GM19351 (cell line): ENCODE results near the gene USH2A.

Experiments
- ATAC-seq: cut with Tn5 transposase; IDR thresholded peaks from one replicate; pipeline ENCODE4 v1.9.1; 2021; ENCODE audit warnings: mild to moderate bottlenecking, moderate library complexity; ENCODE audit not compliant: unreplicated experiment

USH2A gene

DNA sequence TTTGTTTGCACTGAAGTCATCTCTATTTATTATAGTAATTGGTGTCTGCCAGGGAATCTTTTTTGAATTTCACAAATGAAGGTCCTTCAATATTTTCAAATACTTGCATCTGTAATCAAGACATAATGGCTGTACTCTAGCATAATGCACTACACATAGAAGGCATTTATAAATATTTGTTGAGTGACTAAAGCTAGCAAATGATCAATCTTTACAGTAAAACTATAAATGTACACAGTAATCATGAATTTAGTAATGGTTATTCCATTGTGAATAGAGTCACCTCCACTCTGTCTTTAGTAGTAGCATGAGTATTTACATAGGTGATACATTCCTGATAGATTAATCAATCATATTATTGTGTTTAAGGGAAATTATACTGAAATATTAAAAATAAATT lies 119.6 kb downstream of the USH2A start:
- ATAC-seq: no peak

DNA sequence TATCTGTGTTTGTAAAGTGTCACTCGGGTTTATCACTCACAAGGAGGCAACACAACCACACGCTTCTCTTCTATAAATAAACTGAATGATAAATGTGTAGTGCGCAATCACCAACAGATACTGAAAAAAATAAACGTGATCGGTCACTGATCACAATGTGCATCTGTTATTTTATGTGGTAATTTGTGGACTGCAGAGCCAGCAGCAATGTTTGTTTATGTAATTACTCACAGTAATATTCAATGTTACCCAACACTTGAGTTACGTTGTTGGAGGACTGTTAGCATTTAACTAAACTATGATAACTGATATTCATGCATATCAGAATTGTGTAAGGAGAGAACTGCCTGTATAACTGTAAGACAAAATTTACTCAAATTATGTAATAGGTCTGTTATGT lies 129.6 kb downstream of the USH2A start:
- no peak for ATAC-seq

DNA sequence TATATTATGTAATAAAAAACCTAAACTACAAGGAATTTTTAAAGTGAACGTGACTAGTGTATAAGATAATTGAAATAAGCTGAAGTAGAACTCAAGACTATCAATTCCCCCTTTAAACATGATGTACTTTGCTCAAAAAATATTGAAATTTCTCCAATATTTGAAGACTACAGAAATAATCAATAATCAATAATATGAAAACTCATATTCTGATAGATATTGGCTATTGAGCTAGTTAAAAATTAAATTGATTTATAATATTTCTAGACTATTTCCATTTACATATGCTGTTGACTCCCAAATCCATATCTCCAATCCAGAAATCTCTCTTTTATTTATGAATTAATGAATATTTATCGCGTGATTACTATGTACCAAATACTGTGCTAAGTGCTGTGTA lies 133.2 kb downstream of the USH2A start:
- ATAC-seq: no peak

DNA sequence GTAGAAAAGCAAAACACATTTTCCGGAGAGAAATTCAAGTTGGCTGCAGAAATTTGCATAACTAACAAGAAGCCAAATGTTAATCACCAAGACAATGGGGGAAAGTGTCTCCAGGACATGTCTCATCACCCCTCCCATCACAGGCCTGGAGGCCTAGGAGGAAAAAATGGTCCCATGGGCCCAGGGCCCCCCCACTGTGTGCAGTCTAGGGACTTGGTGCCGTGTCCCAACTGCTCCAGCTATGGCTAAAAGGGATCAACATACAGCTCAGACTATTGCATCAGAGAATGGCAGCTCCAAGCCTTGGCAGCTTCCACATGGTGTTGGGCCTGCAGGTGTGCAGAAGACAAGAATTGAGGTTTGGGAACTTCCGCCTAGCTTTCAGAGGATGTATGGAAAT lies 138.2 kb downstream of the USH2A start:
- no peak for ATAC-seq

DNA sequence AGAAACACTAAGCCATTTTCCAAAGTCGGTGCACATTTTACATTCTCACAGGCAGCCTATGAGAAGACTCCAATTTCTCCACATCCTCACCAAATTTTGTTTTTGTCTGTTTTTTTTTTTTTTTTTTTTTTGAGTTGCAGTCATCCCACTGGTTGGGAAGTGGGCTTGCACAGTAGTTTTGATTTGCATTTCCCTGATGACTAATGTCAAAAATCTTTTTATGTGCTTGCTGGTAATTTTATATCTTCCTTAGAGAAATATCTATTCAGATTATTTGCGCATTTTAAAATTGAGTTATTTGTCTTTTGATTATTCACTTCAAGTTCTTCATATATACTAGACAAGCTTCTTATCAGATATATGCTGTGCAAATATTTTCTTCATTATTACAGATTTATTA lies 141.5 kb downstream of the USH2A start:
- no peak for ATAC-seq

DNA sequence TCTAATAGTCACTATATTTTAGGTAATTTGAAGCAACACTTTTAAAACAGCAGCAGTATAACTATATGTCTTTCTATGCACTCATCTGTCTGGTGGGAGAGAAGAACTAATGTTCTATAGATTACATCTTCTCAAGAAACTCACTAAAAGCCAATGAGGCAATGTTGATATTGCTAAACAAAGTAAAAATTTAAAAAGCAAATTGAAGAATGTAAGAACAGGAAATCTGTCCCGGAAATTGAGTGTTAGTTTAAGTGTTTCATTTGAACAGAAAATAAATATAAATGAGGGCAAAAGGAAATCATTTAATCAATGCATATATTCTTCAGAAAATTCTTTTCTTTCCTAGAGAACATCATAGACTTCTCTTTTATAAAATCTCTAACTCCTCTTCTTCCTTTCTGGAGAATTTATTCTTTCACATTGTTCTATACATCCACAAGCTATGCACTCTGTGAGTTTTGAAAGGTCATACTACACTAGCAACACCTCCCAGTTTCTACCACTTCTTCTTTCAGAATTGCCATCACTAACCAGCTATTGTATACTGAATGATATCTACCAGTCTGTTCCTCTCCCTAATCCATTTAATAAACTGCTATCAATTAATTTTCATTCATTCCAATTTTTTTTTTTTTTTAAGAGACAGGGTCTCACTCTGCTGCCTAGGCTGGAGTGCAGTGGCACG lies 153.0 kb downstream of the USH2A start:
- ATAC-seq: no peak

DNA sequence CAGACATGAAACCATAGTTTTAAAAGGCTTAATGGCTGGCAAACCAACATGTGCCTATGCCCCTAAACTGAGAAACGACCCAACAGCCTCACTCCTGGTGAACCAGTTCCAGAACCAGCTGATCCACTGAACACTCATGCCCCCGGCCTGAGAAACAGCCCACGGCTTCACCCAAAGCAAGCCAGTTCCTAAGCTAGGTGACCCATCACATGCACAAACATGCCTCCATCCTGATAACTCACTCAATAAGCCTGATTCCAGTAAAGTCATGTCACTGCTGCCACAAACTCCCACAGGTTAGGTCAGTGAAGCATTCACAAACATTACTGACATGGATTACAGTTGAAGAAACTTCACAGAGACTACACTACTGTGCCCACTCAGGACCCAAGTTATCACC lies 161.6 kb downstream of the USH2A start:
- ATAC-seq: no peak

DNA sequence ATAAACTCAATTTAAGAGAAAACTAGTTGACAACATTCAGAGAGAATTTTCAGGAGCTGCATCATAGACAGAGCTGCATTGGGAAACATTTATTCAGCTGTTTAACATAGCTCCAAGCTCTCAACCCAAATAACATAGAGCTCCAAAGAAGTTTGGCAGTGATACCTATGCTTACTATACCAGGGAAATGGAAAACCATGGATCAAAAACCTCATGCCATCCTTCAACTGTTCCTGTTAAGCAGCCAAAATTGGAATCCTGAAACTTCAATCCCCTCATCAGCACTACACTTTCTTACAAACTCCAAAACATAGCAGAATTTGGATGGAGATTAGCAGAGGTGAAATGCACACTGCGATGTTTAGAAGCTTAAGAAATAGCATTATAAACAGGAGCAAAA lies 164.4 kb downstream of the USH2A start:
- no peak for ATAC-seq

DNA sequence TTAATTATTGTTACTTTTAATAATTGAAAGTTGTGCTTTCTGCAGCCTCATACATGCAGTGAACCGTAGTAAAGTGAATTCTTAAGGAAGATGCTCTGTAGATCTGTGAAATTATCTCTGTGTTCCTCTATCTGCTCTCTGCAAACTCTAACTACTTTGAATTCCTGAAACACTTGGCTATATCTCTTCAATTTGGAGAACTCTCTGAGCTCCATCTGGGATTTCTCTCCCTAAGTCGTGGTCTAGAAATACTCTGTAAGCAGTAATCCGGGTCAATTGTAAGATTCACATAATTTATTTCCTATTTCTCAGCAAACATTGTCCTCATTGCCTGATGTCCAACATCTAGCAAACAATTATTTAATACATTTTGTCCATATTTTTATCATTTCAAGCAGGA lies 164.9 kb downstream of the USH2A start:
- no peak for ATAC-seq

DNA sequence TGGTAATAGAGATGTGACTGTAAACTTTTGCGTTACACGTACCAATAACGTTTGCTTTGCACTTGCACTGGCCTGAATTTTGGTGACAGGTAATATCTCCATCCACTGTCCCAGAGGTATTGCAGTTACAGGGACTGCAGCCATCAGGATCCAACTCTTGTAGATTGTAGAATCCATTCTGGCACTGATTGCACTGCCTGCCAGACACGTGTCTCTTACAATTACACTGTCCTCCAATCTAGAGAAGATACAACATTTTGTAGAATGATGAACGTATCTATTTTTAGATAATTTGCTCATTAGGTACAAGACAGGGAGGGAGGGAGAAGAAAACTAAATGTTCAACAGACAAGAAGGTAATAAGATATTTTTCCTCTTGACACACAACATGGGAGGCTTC lies 172.4 kb downstream of the USH2A start:
- no peak for ATAC-seq

DNA sequence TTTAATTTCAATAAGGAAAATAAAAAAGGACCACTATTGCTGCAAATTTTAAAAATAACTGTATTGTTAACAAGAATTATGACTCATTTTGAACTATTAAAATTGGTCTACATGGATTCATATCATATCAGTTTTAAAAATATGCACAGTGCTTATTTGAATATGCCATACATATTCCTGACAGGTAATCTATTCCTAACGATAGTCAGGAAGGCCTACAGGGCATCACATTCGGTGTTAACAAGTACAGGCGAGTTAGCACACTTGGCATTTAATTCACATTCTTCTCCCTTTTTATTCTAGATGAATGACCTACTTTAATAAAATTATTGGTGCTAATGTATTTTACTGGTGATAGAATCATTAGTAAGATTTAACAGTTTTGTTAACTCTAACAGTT lies 174.6 kb downstream of the USH2A start:
- no peak for ATAC-seq

DNA sequence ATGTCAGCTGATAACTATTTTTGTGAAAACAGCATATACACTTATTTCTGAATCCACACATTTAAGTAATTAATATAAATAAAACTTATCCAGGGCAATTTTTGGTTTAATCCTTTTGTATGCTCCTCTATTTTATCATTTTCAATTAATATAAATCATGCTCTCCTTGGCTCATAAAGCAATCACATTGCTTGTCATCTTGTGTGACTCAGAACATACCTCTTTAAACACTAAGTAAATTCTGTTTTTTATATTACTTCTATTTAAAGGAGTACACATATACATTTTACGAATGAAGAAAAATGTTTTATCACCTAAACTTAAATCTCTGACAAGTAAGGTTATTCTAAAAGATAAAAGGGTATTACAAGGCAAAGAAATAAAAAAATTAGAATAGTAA lies 175.3 kb downstream of the USH2A start:
- ATAC-seq: no peak

DNA sequence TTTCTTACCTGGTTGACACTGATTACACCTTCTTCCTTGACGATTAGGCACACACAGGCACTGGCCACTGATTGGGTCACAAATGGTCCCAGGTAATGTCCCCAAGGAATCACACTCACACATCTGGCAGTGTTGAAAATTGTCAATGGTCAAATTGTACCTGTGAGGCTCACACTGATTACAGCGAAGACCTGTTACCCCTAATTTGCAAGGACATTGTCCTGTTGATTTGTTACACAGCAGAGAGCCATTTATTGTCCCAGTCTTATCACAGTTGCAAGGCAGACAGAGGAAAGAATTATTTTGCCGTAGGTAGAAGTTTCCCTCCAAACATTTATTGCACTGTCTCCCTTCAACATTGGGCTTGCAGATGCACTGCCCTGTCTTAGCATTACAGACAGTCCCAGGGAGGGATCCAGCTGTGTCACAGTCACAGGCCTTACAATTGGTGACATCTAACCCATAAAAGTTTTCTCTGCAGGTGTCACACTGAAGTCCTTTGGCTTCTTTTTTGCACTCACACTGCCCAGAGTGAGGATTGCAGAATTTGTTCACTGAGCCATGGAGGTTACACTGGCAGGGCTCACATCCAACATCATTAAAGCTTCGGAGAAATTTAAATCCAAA lies 176.6 kb downstream of the USH2A start:
- ATAC-seq: no peak

DNA sequence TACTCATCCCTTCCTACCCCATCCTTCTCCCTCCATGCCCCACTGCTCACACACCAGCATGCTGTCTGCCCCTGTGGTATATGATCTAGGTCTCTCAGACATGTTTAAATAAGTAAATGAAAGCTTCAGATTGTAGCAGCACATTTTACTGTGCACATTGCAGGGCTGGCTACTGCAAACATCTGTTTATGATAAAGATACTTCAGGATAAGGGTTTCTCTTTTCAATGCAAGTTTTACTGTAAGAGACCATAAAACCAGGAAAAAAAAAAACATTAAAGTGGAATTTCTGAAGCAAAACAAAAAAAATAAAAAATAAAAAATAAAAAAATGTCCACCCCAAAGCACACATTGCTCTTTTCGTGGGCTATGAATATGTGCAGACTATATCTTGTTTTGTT lies 184.4 kb downstream of the USH2A start:
- ATAC-seq: no peak

DNA sequence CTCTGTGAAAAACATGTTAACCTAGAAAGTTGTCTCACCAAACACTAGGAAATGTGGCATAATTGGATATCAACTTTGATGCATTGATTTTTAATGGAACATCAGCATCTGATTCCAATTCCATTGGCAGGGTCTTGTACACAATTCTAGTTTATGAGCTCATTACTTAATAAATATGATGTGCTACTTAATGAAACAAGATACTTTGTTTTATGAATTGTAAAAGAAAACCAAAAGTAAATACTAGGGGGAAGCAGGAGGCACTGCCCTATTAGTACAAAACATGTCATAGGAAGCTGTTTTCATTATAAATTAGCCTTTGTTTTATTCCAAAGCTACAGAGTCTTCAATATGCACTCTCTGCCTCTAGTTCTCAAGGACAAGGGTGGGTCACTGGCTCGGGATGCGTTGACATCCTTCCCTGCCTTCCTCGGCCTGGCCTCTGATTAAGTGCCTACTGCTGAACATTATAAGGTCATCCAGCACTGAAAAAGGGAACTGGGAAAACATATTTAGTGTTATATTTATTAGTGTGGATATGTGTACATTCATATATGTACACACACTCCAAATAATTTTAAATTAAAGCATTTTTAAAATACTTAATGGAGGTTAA lies 185.2 kb downstream of the USH2A start:
- no peak for ATAC-seq

DNA sequence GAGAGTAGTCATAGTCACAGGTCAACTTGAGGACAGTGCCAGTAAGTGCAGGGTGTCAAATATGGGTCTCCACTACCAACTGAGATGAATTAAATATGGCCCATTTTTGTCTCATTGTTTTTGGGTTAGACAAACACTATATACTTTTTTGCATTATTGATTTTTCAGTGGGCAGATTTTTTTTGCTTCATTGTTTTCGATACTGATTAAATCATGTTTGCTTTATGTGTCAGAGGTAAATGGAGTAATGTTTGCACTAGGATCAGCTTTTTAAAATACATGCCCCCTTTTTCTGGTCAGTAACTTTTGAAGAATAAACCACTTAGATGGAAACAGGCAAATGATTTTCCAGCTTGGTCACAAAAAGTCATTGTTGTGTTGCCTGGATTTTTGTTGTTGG lies 199.0 kb downstream of the USH2A start:
- no peak for ATAC-seq

DNA sequence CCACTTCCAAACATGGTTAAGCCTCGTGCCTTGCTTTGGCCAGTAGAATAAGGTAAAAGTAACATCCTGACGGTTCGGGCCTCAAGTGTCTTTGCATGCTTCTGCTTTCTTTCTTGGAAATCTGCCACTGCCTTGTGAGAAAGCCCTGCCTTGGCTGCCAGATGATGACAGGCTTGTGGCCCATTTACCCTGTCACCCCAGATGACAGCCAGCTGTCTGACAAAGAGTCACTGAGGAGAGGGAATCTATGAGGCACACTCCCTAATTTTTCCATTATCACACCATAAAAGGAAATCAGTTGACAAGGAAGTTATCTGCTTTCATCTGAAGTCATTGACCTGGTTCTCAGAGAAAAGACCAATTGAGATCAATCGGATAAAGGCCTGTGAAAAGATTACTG lies 199.8 kb downstream of the USH2A start:
- no peak for ATAC-seq

DNA sequence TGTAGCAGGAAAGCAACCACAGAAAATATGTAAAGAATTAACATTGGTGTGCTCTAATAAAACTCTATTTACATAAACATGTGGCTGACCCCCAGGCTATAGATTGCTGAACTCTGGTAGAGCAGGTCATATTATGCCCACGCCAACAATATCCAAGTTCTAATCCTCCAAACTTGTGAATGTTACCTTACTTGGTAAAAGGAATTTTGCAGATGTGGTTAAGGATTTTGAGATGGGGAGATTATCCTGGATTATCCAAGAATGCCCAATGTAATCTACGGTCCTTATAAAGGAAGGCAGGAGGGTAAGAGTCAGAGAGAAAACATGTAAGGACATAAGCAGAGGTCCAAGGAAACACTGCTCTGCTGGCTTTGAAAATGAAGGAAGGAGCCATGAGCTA lies 201.0 kb downstream of the USH2A start:
- no peak for ATAC-seq

DNA sequence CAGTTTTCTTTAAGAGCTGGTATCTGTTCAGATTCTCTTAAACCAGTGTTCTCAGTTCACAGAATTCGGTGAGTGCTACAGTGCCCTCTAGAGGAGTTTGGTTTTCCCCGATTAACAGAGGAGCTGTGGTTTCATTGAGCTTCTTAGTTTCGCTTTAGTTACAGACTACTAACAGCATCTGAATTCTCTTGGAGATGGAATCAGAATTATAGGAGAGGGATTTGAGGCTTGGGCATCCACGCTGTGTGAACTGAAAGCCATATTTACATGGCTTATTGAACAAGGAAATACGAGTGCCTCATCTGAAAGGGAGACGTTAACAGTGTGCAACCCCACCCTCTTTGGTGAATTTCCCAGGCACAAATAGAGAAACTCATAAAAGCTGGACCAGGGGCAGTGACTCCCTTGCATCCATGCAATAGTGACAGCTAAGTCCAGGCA lies 202.0 kb downstream of the USH2A start:
- peak; percentile 100 for ATAC-seq

DNA sequence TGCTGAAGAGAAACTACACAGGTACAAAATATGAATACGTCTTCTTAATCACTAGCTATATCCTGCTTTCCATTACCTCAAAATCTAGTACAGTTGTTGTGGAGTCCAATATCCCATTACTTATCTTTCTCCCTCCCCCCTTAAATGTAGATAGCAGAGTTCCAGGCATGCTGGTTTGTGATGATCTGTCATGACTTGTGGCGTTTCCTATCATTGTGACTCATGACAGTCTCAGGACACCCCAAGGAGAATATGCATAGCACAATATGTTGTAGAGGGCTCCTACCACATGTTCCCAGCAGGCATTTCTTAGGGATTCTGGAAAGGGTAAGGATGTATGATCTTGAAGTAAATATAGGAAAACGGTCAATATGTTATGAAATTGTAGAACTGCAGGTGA lies 206.9 kb downstream of the USH2A start:
- no peak for ATAC-seq

DNA sequence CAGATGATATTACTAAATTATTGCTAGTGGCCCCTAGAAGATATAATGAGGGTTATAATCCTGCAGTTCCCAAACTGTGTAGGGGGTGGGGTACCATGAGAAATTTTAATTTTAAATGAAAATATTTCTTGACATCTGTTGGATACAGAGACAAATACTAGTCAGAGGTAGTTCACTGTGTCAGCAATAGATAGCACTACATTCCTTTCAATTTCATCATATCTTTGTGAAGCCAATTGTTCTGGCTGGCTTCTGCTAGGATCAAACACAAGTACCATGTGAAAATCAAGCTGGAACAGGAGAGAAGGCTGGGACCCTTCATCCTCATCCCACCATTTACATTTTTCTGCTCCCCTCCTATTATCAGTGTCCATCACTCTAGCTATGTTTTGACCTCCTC lies 208.1 kb downstream of the USH2A start:
- ATAC-seq: no peak

DNA sequence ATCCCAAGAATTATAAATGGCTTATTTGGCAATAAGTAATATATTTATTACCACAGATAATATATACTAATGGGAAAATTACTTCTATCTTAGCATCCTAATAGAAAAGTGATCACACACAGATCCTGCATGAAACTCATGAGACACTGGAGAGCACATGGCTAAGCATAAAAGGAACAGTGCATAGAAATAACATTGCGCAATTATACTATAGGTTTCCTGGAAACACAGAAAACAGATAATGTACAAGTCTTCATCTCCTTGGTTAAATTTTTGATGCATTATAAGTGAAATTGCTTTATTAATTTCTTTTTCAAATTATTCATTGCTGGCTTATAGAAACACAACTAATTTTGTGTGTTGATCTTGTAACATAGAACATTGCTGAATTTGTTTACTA lies 210.4 kb downstream of the USH2A start:
- ATAC-seq: no peak

DNA sequence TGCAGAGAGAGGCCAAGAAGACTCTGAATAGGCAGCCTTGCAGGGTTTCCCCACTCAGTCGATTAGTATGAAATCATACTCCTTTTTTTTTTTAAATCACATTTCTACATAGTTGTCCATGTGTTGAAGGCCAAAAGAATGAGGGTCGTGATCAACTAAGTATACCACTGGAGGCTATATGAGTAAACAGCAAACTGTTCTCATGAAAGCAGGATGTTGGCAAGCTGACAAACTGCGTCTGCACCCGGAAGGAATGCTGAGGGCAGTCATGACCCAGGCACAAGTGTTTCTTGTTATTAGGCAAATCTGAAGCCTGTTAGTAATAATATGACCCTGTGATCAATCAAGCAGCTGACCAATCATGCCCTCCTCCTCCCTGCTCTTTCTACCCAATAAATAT lies 213.2 kb downstream of the USH2A start:
- no peak for ATAC-seq
